DND-41 (cell line): ENCODE measurements around the gene CTDSP2.

Source experiments
- ATAC-seq: fragments of 200-7000 bp; cut with Tn5 transposase; 3 replicates; pipeline ENCODE4 v1.9.1; 2021; ENCODE audit warnings: low read depth; ENCODE audit not compliant: insufficient read depth
- DNase-seq: peaks from one replicate; pipeline ENCODE4 v3.0.0-alpha.2; 2020
- H2AFZ ChIP-seq: 2 replicates; pipeline ENCODE4 v1.6.0; 2012; ENCODE audit warnings: low read depth, low read length
- H3K27ac ChIP-seq: 2 replicates; pipeline ENCODE4 v1.5.1; 2012; ENCODE audit warnings: low read length, inconsistent platforms
- H3K27me3 ChIP-seq: fragments of 200-600 bp; sonication (generic); 2 replicates; pipeline ENCODE4 v1.6.0; 2012; ENCODE audit warnings: low read length, mild to moderate bottlenecking, inconsistent platforms; ENCODE audit not compliant: insufficient read depth, poor library complexity
- H3K36me3 ChIP-seq: 2 replicates; pipeline ENCODE4 v1.5.1; 2012; ENCODE audit warnings: low read length, inconsistent platforms; ENCODE audit not compliant: insufficient read depth
- H3K4me1 ChIP-seq: 2 replicates; pipeline ENCODE4 v1.5.1; 2012; ENCODE audit warnings: mild to moderate bottlenecking, low read length; ENCODE audit not compliant: insufficient read depth
- H3K4me2 ChIP-seq: 2 replicates; pipeline ENCODE4 v1.6.0; 2012; ENCODE audit warnings: mild to moderate bottlenecking, moderate library complexity, low read length, inconsistent platforms; ENCODE audit not compliant: insufficient read depth
- H3K4me3 ChIP-seq, 2 experiments: fragments of 200-600 bp in 1 of 2; shearing (Covaris generic) in 1 of 2; 2 replicates each; pipeline ENCODE4 v1.5.1; 2012 to 2016; ENCODE audit warnings: inconsistent platforms in 2 of 2, low read length in 2 of 2, mild to moderate bottlenecking in 2 of 2, low read depth in 1 of 2, moderate library complexity in 1 of 2
- H3K79me2 ChIP-seq: 2 replicates; pipeline ENCODE4 v1.6.0; 2012; ENCODE audit warnings: low read length, inconsistent platforms; ENCODE audit not compliant: insufficient read depth
- H3K9ac ChIP-seq: 2 replicates; pipeline ENCODE4 v1.6.0; 2012; ENCODE audit warnings: low read depth, mild to moderate bottlenecking, inconsistent platforms, low read length, moderate library complexity
- H3K9me3 ChIP-seq: 2 replicates; pipeline ENCODE4 v1.5.1; 2012; ENCODE audit warnings: low read length, moderate library complexity, mild to moderate bottlenecking, inconsistent platforms; ENCODE audit not compliant: insufficient read depth, severe bottlenecking
- H4K20me1 ChIP-seq: 2 replicates; pipeline ENCODE4 v1.6.0; 2012; ENCODE audit warnings: low read length; ENCODE audit not compliant: insufficient read depth
- EZH2 ChIP-seq: IDR thresholded peaks from 3 replicates; pipeline ENCODE4 v1.6.1; 2012; ENCODE audit warnings: borderline replicate concordance, low read depth, mild to moderate bottlenecking, moderate library complexity, low read length, inconsistent platforms; ENCODE audit not compliant: severe bottlenecking
- TF ChIP-seq, protein P1 (sequence below): IDR thresholded peaks from 2 replicates; pipeline ENCODE4 v1.5.1; 2012; ENCODE audit warnings: borderline replicate concordance, low read length, moderate library complexity, mild to moderate bottlenecking; ENCODE audit not compliant: poor library complexity, severe bottlenecking; ENCODE audit errors: extremely low read depth

The CTDSP2 gene

GRCh38 chr12:57854965-57855364 is 8.4 kb upstream of the CTDSP2 start:
- H3K4me1 ChIP-seq = no peaks in the 10 kb centered on the region
- ATAC-seq = no peak
- H4K20me1 ChIP-seq = no peaks in the 10 kb centered on the region
- TF ChIP-seq EZH2 = no peak
- TF ChIP-seq, protein P1, sequence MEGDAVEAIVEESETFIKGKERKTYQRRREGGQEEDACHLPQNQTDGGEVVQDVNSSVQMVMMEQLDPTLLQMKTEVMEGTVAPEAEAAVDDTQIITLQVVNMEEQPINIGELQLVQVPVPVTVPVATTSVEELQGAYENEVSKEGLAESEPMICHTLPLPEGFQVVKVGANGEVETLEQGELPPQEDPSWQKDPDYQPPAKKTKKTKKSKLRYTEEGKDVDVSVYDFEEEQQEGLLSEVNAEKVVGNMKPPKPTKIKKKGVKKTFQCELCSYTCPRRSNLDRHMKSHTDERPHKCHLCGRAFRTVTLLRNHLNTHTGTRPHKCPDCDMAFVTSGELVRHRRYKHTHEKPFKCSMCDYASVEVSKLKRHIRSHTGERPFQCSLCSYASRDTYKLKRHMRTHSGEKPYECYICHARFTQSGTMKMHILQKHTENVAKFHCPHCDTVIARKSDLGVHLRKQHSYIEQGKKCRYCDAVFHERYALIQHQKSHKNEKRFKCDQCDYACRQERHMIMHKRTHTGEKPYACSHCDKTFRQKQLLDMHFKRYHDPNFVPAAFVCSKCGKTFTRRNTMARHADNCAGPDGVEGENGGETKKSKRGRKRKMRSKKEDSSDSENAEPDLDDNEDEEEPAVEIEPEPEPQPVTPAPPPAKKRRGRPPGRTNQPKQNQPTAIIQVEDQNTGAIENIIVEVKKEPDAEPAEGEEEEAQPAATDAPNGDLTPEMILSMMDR = no peak
- H3K27me3 ChIP-seq = peaks cover 42% of the 10 kb centered on the region
- H3K4me3 ChIP-seq = no peak overlapping the region
- no peaks in the 10 kb centered on the region for H3K36me3 ChIP-seq
- H3K27ac ChIP-seq = no peak overlapping the region
- no peak overlapping the region for H3K4me2 ChIP-seq
- no peaks in the 10 kb centered on the region for H3K9me3 ChIP-seq
- no peak overlapping the region for H3K9ac ChIP-seq
- H2AFZ ChIP-seq = no peak overlapping the region
- no peak for DNase-seq
- H3K79me2 ChIP-seq = no peaks in the 10 kb centered on the region

DNA sequence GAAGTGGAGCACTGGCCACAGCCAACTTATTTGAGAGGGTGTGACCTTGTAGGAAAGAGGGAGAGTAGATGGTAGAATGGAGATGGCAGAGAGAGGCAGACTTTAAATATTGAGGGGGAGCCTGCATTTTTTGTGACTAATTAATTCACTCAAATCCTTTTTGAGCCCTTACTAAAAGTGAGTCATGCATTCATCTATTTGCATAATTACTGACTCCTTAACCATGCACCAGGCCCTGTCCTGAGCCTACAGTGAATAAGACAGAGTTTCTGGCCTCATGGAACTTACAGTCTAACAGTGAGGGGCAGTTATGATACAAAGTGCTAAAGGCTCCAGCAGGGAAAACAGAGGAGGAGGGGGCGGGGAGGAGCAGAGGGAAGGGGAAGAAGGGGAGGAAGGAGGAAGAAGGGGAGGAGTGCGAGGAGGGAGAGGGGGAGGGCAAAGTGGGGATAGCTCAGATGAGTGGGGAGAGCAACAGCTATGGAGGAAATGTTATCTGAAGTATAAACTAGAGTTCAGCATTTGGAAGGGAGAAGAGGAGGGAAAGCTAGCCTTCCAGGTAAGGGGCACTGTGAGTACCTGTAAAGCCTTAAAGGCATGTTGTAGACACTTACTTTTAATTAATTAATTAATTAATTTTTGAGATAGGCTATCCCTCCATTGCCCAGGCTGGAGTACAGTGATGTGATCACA is 7.5 kb upstream of the CTDSP2 start:
- ATAC-seq = no peak
- H4K20me1 ChIP-seq = no peaks in the 10 kb centered on the region
- H3K4me2 ChIP-seq = no peak overlapping the region

GRCh38 chr12:57852620-57853500 is 6.3 kb upstream of the CTDSP2 start:
- H3K36me3 ChIP-seq = no peaks in the 10 kb centered on the region
- peaks cover 58% of the 10 kb centered on the region for H3K27me3 ChIP-seq
- no peak for DNase-seq
- no peak overlapping the region for H3K4me3 ChIP-seq
- H3K4me1 ChIP-seq = no peaks in the 10 kb centered on the region
- no peaks in the 10 kb centered on the region for H3K9me3 ChIP-seq
- no peak overlapping the region for H3K9ac ChIP-seq
- no peak overlapping the region for H3K27ac ChIP-seq
- H4K20me1 ChIP-seq = no peaks in the 10 kb centered on the region
- TF ChIP-seq, protein P1 = no peak
- TF ChIP-seq EZH2 = no peak
- no peak overlapping the region for H2AFZ ChIP-seq
- H3K79me2 ChIP-seq = no peaks in the 10 kb centered on the region
- no peak overlapping the region for H3K4me2 ChIP-seq
- ATAC-seq = no peak

More for the DNA sequence above, 7.5 kb upstream of the CTDSP2 start:
- H3K4me3 ChIP-seq = no peak overlapping the region
- H3K9ac ChIP-seq = no peak overlapping the region
- H3K9me3 ChIP-seq = no peaks in the 10 kb centered on the region
- no peak for TF ChIP-seq EZH2
- TF ChIP-seq, protein P1 = no peak
- no peak overlapping the region for H3K27ac ChIP-seq
- no peaks in the 10 kb centered on the region for H3K36me3 ChIP-seq
- peaks cover 48% of the 10 kb centered on the region for H3K27me3 ChIP-seq
- no peak for DNase-seq
- H3K79me2 ChIP-seq = no peaks in the 10 kb centered on the region
- H3K4me1 ChIP-seq = no peaks in the 10 kb centered on the region
- H2AFZ ChIP-seq = no peak overlapping the region
